ENCODE data around the gene ACKR3. TPM values are rescaled to one million over a fixed set of nuclear protein-coding genes. Genes with fewer than 3 reads are reported as not detected.

The ACKR3 gene
- total RNA-seq, 4 donors from 2014 or later, result 6.3 to 49.5 (median 22.2) TPM

- no peak for DNase-seq
- Histone ChIP-seq H3K9me3 (no peaks in the 10 kb centered on the region), H3K36me3 (peaks cover 0 to 22% (median 0%) of the 10 kb centered on the region in 3 donors), H3K4me1 (no peaks in the 10 kb centered on the region), H3K4me3 (no peak overlapping the region), H3K27me3 (no peaks in the 10 kb centered on the region), H3K27ac (no peak overlapping the region)
- TF ChIP-seq CTCF (IDR thresholded peaks at IDR 0.05), result no peak
Measured at GRCh38 chr2:236582968-236583367, 13.3 kb downstream of the ACKR3 start.

GRCh38 chr2:236583621-236584203 is 14.1 kb downstream of the ACKR3 start:
- DNase-seq, result no peak
- no peaks in the 10 kb centered on the region for H3K9me3 ChIP-seq
- no peaks in the 10 kb centered on the region for H3K27me3 ChIP-seq
- H3K4me3 ChIP-seq, result no peak overlapping the region
- H3K27ac ChIP-seq, result no peak overlapping the region
- H3K4me1 ChIP-seq, result no peaks in the 10 kb centered on the region
- peaks cover 0 to 22% (median 0%) of the 10 kb centered on the region in 3 donors for H3K36me3 ChIP-seq
- TF ChIP-seq CTCF (IDR thresholded peaks at IDR 0.05) (no peak), POLR2A (IDR thresholded peaks at IDR 0.05) (no peak)

- TF ChIP-seq CTCF (IDR thresholded peaks at IDR 0.05) (no peak), POLR2A (IDR thresholded peaks at IDR 0.05) (no peak)
- Histone ChIP-seq H3K27ac (no peak overlapping the region), H3K4me1 (no peaks in the 10 kb centered on the region), H3K27me3 (no peaks in the 10 kb centered on the region), H3K36me3 (peaks cover 0 to 22% (median 0%) of the 10 kb centered on the region in 3 donors), H3K9me3 (no peaks in the 10 kb centered on the region), H3K4me3 (no peak overlapping the region)
- DNase-seq, result no peak
Measured at GRCh38 chr2:236584521-236585384, 15.1 kb downstream of the ACKR3 start.

- Histone ChIP-seq H3K4me3 (no peak overlapping the region), H3K9me3 (no peaks in the 10 kb centered on the region), H3K27me3 (no peaks in the 10 kb centered on the region), H3K4me1 (no peaks in the 10 kb centered on the region), H3K27ac (no peak overlapping the region), H3K36me3 (peaks cover 0 to 15% (median 0%) of the 10 kb centered on the region in 3 donors)
- TF ChIP-seq POLR2A (IDR thresholded peaks at IDR 0.05) (no peak), CTCF (IDR thresholded peaks at IDR 0.05) (no peak)
- no peak for DNase-seq
Measured at GRCh38 chr2:236585966-236586365, 16.3 kb downstream of the ACKR3 start.

- H3K27ac ChIP-seq, result no peak overlapping the region
- no peaks in the 10 kb centered on the region for H3K4me1 ChIP-seq
- no peaks in the 10 kb centered on the region for H3K27me3 ChIP-seq
- TF ChIP-seq POLR2A (IDR thresholded peaks at IDR 0.05) (no peak), CTCF (IDR thresholded peaks at IDR 0.05) (no peak)
- H3K36me3 ChIP-seq, result no peaks in the 10 kb centered on the region
- H3K9me3 ChIP-seq, result no peaks in the 10 kb centered on the region
- no peak overlapping the region for H3K4me3 ChIP-seq
- no peak for DNase-seq
Measured at GRCh38 chr2:236587861-236588815, 18.5 kb downstream of the ACKR3 start.
